Immature natural killer cell (primary cell): Measurements from ENCODE around the gene SIN3A. TPM values are rescaled to one million over a fixed set of nuclear protein-coding genes. Genes with fewer than 3 reads are reported as not detected.
"Not testable (repeated sequence)": the region's sequence is repeated elsewhere in the genome, so short reads cannot be mapped to it uniquely, and the experiment has no call there.

Experiments used
- DNase-seq, 3 donors: peaks; one replicate each; pipeline ENCODE4 v3.0.0; 2022; ENCODE audit warnings: mixed read lengths in 1 of 3
- H3K27ac Mint-ChIP-seq, 6 donors: one replicate each; pipeline ENCODE4 v1.8.0; 2020; ENCODE audit warnings: mixed read lengths in 6 of 6, mild to moderate bottlenecking in 5 of 6, inconsistent platforms in 4 of 6, moderate library complexity in 3 of 6
- H3K27me3 Mint-ChIP-seq, 3 donors: one replicate each; pipeline ENCODE4 v1.8.0; 2020 to 2021; ENCODE audit warnings: low read depth in 3 of 3, mild to moderate bottlenecking in 3 of 3, mixed read lengths in 3 of 3, moderate library complexity in 3 of 3, inconsistent platforms in 1 of 3
- H3K36me3 Mint-ChIP-seq, 3 donors: one replicate each; pipeline ENCODE4 v1.8.0; 2020; ENCODE audit warnings: mixed read lengths in 3 of 3, inconsistent platforms in 2 of 3, mild to moderate bottlenecking in 2 of 3
- H3K4me1 Mint-ChIP-seq, 2 donors: one replicate each; pipeline ENCODE4 v1.8.0; 2020; ENCODE audit warnings: inconsistent platforms in 2 of 2, mild to moderate bottlenecking in 2 of 2, mixed read lengths in 2 of 2, moderate library complexity in 1 of 2
- H3K4me3 Mint-ChIP-seq, 5 donors: one replicate each; pipeline ENCODE4 v1.8.0; 2020; ENCODE audit warnings: mild to moderate bottlenecking in 5 of 5, mixed read lengths in 5 of 5, inconsistent platforms in 3 of 5, moderate library complexity in 3 of 5
- H3K9me3 Mint-ChIP-seq, 6 donors: one replicate each; pipeline ENCODE4 v1.8.0; 2020; ENCODE audit warnings: mild to moderate bottlenecking in 6 of 6, mixed read lengths in 6 of 6, inconsistent platforms in 4 of 6, moderate library complexity in 3 of 6
- polyA plus RNA-seq, 3 donors: library from polyadenylated mRNA; unstranded; fragments of 300-500 nt; fragmentation: Illumina TruSeq; gene quantifications; one replicate each; pipeline ENCODE4 v1.2.3, GENCODE V29; 2021

SIN3A gene
- polyA plus RNA-seq, 3 donors from 2014 or later: 8.6 to 21.2 (median 10.3) TPM

DNA sequence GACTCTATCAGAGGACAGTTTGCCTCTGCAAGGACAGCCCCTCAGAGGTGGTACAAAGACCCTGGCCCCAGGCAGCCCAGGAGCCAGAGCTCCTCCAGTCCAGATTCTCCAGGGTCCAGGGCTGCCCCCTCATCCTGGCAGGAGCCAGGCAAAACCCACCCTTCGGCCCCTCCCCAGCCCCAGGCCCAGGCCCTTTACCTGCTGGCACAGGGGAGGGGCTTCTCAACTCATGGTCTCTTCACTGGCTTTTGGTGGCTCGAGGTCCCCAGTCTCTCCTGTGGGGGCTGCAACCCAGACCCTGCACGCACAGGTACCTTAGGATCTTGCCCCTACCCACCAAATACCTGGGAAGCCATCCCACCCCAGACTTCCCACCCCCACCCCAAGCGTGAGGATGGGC, 96.1 kb downstream of the SIN3A start:
- Mint-ChIP-seq H3K4me1 (peaks cover 11 to 15% of the 10 kb centered on the region in 2 donors), H3K4me3 (no peak overlapping the region), H3K9me3 (peaks cover 0 to under 1% (median 0%) of the 10 kb centered on the region in 6 donors), H3K36me3 (peaks cover 0 to 13% (median 0%) of the 10 kb centered on the region in 3 donors), H3K27ac (peak overlapping the region; percentile 70 to 98 (median 78)), H3K27me3 (peaks cover 5 to 9% (median 7%) of the 10 kb centered on the region in 3 donors)
- DNase-seq: no peak

DNA sequence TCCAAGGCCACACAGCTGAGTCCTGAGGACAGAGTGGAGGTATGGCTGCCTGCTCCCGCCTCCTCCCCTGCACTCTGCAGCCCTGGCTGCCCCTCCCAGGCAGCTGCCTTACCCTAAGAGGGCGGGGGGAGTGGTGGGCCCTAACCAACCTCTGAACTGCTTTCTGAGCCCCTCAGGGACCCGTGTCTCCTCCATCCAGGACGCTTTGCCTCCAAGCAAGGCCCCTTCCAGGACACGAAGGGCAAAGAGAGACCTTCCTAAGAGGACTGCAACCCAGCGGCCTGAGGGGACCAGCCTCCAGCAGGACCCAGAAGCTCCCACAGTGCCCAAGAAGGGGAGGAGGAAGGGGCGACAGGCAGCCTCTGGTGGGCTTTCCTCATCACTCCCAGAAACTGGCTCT, 97.0 kb downstream of the SIN3A start:
- peaks cover 20 to 24% of the 10 kb centered on the region in 2 donors for H3K4me1 Mint-ChIP-seq
- H3K36me3 Mint-ChIP-seq: peaks cover 3 to 13% (median 8%) of the 10 kb centered on the region in 3 donors
- peaks cover 13 to 17% (median 15%) of the 10 kb centered on the region in 3 donors for H3K27me3 Mint-ChIP-seq
- DNase-seq: no peak
- no peak overlapping the region for H3K4me3 Mint-ChIP-seq
- peak overlapping the region; percentile 70 to 98 (median 78) for H3K27ac Mint-ChIP-seq
- H3K9me3 Mint-ChIP-seq: peaks cover 6 to 9% (median 7%) of the 10 kb centered on the region in 6 donors

DNA sequence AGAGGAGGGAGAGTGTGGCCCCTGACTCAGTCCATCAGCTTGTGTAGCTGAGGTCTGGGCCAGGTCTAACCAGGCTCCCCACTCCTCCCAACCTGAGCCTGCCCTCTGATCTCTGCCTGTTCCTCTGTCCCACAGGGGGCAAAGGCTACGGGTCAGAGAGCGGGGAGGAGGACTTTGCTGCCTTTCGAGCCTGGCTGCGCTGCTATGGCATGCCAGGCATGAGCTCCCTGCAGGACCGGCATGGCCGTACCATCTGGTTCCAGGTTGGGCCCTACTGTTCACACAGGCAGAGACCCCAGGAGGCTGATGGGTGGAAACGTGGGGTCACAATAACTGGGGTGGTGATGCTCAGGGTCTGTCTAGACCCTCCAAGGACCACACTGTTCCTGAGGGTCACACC, 97.9 kb downstream of the SIN3A start:
- Mint-ChIP-seq H3K9me3 (peaks cover 6 to 11% (median 7%) of the 10 kb centered on the region in 6 donors), H3K27ac (peak overlapping the region; percentile 77 to 100 (median 84)), H3K36me3 (peaks cover 3 to 13% (median 8%) of the 10 kb centered on the region in 3 donors), H3K4me3 (no peak overlapping the region), H3K27me3 (peaks cover 17 to 21% (median 20%) of the 10 kb centered on the region in 3 donors), H3K4me1 (peaks cover 24 to 33% of the 10 kb centered on the region in 2 donors)
- no peak for DNase-seq

DNA sequence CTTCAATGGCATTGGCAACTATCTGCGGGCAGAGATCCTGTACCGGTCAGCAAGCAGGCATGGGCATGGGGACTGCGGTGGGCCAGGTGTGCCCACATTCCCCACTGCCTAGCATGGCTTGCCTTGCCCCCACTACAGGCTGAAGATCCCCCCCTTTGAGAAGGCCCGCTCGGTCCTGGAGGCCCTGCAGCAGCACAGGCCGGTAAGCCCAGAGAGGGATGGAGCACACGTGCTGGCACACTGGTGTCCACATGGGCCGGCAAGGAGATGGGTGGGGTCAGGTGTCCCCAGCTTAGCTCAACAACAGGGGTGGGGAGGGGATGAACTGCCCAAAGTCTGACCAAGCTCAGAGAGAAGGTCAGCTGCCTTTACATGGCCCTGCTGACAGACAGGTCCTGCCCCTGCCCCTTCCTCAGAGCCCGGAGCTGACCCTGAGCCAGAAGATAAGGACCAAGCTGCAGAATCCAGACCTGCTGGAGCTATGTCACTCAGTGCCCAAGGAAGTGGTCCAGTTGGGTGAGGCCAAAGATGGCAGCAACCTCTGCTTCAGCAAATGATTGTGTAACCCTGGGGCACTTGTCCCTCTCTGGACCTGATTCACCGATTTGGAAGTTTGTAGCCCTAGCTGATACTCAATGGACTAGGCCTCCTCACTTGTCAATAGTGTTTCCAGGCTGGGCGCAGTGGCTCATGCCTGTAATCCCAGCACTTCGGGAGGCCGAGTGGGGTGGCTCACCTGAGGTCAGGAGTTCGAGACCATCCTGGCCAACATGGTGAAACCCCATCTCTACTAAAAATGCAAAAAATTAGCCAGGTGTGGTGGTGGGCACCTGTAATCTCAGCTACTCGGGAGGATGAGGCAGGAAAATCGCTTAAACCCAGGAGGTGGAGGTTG, 99.1 kb downstream of the SIN3A start:
- peak overlapping the region; percentile 85 to 100 (median 100) for H3K27ac Mint-ChIP-seq
- peaks cover 30 to 39% of the 10 kb centered on the region in 2 donors for H3K4me1 Mint-ChIP-seq
- H3K27me3 Mint-ChIP-seq: peaks cover 23 to 25% (median 25%) of the 10 kb centered on the region in 3 donors
- DNase-seq: no peak
- peaks cover 3 to 10% (median 8%) of the 10 kb centered on the region in 3 donors for H3K36me3 Mint-ChIP-seq
- no peak overlapping the region for H3K4me3 Mint-ChIP-seq
- peaks cover 6 to 13% (median 8%) of the 10 kb centered on the region in 6 donors for H3K9me3 Mint-ChIP-seq

DNA sequence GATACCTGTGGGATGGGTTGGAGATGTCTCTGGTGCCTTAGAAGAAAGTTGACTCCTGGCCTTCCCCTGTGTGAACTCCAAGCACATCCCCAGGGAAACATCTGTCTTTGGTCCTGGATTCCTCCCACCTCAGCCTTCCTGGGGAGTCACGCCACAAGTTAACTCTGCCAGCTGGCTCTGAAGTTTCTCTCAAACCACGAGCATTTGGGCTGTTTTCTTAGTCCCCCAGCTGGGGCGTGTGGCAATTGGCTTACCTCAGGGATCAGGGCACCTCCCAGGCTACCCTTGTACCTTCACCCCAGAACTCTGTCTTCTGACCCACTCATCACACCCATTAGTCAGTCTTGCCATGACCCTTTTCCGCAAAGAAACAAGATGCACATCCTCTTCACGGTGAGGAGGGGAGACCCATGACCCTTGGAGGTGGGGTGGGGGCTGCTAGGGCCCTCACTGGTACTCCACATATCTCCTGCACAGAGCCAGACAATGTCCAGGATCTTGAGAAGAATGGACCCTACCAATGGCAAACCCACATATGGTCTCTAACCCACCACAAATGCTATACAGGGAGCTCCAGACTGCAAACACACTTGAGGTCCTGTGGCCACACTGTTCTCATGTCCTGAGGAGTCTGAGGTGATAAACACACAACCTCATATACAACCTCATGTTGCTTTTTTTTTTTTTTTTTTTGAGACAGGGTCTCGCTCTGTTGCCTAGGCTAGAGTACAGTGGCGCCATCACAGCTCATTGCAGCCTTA, 100.7 kb downstream of the SIN3A start:
- H3K4me3 Mint-ChIP-seq: peak overlapping the region; percentile 60 to 87 (median 86)
- peak; percentile 43 to 55 (median 43) for DNase-seq
- H3K36me3 Mint-ChIP-seq: peaks cover 3 to 10% (median 8%) of the 10 kb centered on the region in 3 donors

DNA sequence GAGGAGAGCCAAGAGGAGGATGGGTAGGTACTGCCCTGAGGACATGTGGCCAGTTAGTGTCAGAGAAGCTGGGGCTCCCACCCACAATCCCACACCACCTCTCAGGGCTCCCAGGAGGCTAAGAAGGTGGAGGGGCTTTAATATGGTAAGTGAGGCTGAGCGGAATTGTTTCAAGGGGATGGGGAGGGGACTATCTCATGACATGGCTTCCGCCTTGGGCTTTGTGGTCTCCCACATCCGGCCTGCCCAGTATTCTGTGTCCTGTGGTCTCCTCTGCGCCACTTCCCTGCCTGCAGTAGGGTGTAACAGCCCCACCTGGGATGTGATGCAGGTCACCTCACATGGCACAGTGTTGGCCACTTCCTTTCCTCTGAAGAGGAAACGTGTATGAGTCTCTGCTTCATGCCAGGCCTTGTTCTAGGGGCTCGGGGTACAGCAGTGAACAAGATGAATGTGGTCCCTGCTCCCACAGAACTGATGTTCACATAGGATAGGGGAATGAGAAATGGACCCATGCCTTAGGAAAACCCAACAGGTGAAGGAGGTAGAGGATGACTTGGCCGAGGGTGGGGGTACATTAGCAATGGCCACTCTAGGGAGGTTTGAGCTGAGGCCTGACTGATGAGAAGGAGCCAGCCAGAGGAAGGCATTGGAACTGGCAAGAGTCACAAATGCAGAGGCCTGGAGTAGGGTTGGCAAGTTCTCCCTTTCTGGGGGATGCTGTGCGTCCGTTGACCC, 101.5 kb downstream of the SIN3A start:
- Mint-ChIP-seq H3K9me3 (peaks cover 6 to 13% (median 8%) of the 10 kb centered on the region in 6 donors), H3K36me3 (peaks cover 3 to 10% (median 8%) of the 10 kb centered on the region in 3 donors), H3K4me1 (peaks cover 38 to 51% of the 10 kb centered on the region in 2 donors), H3K4me3 (peak overlapping the region; percentile 79 to 87 (median 86)), H3K27me3 (peaks cover 26 to 35% (median 30%) of the 10 kb centered on the region in 3 donors), H3K27ac (peak overlapping the region; percentile 98 to 100 (median 100))
- peak; percentile 97 to 98 (median 97) for DNase-seq

More for the DNA sequence above, 100.7 kb downstream of the SIN3A start:
- H3K9me3 Mint-ChIP-seq: peaks cover 6 to 13% (median 8%) of the 10 kb centered on the region in 6 donors
- peaks cover 26 to 31% (median 28%) of the 10 kb centered on the region in 3 donors for H3K27me3 Mint-ChIP-seq
- peak overlapping the region; percentile 98 to 100 (median 100) for H3K27ac Mint-ChIP-seq
- peaks cover 38 to 48% of the 10 kb centered on the region in 2 donors for H3K4me1 Mint-ChIP-seq

DNA sequence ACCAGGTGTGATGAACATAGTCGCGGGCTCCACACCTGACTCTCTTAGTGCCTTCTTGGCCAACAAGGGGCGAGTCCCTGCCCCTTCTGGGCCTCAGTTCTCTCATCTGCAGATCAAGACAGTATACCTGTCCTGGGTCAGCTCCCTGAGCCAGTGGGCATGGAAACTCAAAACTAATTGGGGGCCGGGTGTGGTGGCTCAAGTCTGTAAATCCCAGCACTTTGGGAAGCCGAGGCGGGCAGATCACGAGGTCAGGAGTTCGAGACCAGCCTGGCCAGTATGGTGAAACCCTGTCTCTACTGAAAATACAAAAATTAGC, 102.2 kb downstream of the SIN3A start:
- H3K4me3 Mint-ChIP-seq: peak overlapping the region; percentile 79 to 87 (median 86)
- H3K27me3 Mint-ChIP-seq: peaks cover 26 to 35% (median 30%) of the 10 kb centered on the region in 3 donors
- peak overlapping the region; percentile 98 to 100 (median 100) for H3K27ac Mint-ChIP-seq
- H3K9me3 Mint-ChIP-seq: peaks cover 6 to 13% (median 8%) of the 10 kb centered on the region in 6 donors
- peaks cover 38 to 51% of the 10 kb centered on the region in 2 donors for H3K4me1 Mint-ChIP-seq
- not testable (repeated sequence) for H3K36me3 Mint-ChIP-seq, DNase-seq

DNA sequence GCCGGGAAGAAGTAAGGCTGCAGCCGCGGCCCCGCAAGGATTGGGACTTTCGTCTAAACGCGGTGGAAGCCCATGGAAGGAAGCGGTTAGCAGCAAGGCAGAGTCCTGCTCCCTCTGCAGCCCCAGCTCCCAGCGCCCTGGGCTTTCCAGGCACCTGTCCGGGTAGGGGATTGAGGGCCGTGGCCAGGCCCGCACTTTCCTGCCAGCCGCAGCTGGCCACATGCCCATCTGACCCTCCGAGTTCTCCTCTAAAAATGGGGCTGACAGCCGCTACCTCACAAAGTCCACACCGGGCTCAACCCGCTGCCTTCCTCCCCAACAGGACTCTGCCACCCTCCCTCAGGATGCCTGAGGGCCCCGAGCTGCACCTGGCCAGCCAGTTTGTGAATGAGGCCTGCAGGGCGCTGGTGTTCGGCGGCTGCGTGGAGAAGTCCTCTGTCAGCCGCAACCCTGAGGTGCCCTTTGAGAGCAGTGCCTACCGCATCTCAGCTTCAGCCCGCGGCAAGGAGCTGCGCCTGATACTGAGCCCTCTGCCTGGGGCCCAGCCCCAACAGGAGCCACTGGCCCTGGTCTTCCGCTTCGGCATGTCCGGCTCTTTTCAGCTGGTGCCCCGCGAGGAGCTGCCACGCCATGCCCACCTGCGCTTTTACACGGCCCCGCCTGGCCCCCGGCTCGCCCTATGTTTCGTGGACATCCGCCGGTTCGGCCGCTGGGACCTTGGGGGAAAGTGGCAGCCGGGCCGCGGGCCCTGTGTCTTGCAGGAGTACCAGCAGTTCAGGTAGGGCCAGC, 102.7 kb downstream of the SIN3A start:
- H3K36me3 Mint-ChIP-seq: peaks cover 3 to 8% (median 7%) of the 10 kb centered on the region in 3 donors
- peaks cover 38 to 51% of the 10 kb centered on the region in 2 donors for H3K4me1 Mint-ChIP-seq
- H3K9me3 Mint-ChIP-seq: peaks cover 6 to 13% (median 8%) of the 10 kb centered on the region in 6 donors
- peak overlapping the region; percentile 98 to 100 (median 100) for H3K27ac Mint-ChIP-seq
- peak in 1 of 3 donors; percentile 20 for DNase-seq
- peaks cover 26 to 35% (median 30%) of the 10 kb centered on the region in 3 donors for H3K27me3 Mint-ChIP-seq
- peak overlapping the region; percentile 79 to 87 (median 86) for H3K4me3 Mint-ChIP-seq

DNA sequence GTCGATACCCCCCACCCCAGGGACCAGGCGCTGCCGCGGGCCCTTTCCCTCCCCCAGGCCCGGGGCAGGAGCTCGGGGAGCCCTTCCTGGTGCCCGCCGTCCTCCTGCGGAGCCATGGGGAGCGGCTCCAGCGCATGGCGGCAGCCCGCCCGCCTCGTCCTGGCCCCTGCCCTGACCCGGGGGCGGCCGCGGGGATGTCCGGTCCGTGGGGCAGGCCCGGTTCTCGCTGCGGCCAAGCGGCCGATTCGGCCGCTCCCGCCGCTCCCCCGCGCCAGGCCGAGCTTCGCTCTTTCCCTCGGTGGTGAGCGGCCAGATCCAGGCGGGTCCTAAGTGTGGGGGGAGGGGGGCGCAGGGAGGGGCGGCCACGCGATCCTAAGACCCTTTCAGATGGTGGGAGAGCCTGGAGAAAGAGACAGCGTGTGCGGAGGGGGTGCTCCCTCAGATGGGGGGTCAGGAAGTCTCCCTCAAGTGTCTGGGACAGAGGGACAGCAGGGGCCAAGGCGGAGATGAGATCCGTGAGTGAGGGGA, 103.4 kb downstream of the SIN3A start:
- H3K4me3 Mint-ChIP-seq: peak overlapping the region; percentile 85 to 92 (median 89)
- H3K4me1 Mint-ChIP-seq: peaks cover 38 to 51% of the 10 kb centered on the region in 2 donors
- no peak for DNase-seq
- peaks cover 3 to 8% (median 7%) of the 10 kb centered on the region in 3 donors for H3K36me3 Mint-ChIP-seq
- H3K27me3 Mint-ChIP-seq: peaks cover 26 to 35% (median 30%) of the 10 kb centered on the region in 3 donors
- peak overlapping the region; percentile 94 to 100 (median 100) for H3K27ac Mint-ChIP-seq
- H3K9me3 Mint-ChIP-seq: peaks cover 6 to 13% (median 8%) of the 10 kb centered on the region in 6 donors

DNA sequence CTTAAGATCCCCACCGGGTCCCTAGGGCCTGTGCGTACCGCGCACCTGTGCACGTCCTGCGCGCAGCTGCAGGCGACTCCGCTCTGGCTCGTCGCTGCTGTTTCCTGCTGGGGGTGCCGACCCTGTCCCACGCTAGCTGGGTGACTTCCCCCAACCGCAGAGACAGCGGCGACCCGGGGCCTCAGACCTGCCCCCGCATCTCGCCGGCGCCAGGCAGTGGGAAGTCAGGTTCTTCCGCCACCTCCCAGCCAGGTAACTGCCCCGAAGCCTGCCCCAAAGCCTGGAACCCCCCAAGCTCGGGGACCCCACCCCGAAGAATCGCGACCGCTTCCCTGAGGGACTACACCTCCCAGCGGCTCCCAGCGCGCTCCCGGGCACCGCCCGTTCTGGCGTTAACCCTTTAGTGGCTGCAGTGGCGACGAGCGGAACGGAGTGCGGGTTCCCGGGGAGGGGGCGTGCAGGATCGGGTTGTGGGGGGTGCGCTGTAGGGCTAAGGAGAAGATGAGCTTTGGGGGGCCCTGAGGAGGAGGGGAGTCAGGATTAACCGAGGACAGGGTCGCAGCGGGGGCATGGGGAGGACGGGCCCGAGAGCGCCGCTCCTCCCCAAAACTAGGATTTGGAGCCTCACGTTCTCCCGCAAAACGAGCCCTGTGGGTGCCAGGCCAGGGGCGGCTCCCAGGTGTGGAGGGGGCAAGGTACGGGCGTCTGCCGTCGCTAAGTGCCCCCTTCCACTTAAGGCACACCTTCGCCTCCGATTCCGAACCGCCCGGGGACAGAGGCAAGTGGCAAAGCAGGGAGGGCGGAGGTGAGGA, 104.1 kb downstream of the SIN3A start:
- H3K4me1 Mint-ChIP-seq: peaks cover 38 to 51% of the 10 kb centered on the region in 2 donors
- peaks cover 26 to 35% (median 30%) of the 10 kb centered on the region in 3 donors for H3K27me3 Mint-ChIP-seq
- peaks cover 3 to 8% (median 7%) of the 10 kb centered on the region in 3 donors for H3K36me3 Mint-ChIP-seq

DNA sequence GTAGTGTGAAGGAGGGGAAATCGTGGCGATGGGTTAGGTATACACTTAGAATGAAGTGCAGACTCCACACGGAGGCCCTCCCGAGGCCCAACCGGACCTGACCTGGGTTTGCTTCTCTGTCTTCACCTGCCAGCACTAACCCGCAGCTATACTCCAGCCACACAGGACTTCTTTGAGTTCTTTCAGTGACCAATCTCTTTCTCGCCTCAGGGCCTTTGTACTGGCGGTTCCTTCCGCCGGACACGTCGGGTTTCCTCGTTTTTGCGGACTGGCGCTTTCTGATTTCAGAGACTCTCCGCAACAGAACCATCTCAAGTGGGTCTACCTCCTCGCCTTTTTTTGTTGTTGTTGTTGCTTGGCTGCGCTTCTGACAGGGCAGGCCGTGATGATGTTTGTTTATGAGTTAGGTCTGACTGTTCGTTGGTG, 104.7 kb downstream of the SIN3A start, which contains the start of gene NEIL1:
Gene NEIL1, plus strand, starts transcription at position 244 of the 426 bp plus-strand sequence. CDS start 1,867 bp downstream, outside the sequence.
- H3K4me3 Mint-ChIP-seq: peak within 1 kb of the TSS; percentile 85 to 92 (median 89)
- peak in 1 of 3 donors; percentile 64 for DNase-seq
- peaks cover 26 to 35% (median 30%) of the 10 kb centered on the region in 3 donors for H3K27me3 Mint-ChIP-seq
- H3K36me3 Mint-ChIP-seq: peaks cover 3 to 8% (median 7%) of the 10 kb centered on the region in 3 donors
- peaks cover 6 to 13% (median 8%) of the 10 kb centered on the region in 6 donors for H3K9me3 Mint-ChIP-seq
- peaks cover 38 to 47% of the 10 kb centered on the region in 2 donors for H3K4me1 Mint-ChIP-seq
- H3K27ac Mint-ChIP-seq: peak within 1 kb of the TSS; percentile 87 to 95 (median 93)

More for the DNA sequence above, 104.1 kb downstream of the SIN3A start:
- peak overlapping the region; percentile 87 to 95 (median 93) for H3K27ac Mint-ChIP-seq
- H3K4me3 Mint-ChIP-seq: peak overlapping the region; percentile 85 to 92 (median 89)
- peak in 2 of 3 donors; percentile 63 to 69 for DNase-seq
- peaks cover 6 to 13% (median 8%) of the 10 kb centered on the region in 6 donors for H3K9me3 Mint-ChIP-seq
